AG04450 (cell line): Measurements from ENCODE around the gene COTL1. TPM values are rescaled to one million over a fixed set of nuclear protein-coding genes. Genes with fewer than 3 reads are reported as not detected.

ENCODE experiments used
- CTCF ChIA-PET: fragments of 300-600, 350-600 bp; formaldehyde crosslinking; extraction: SDS; loops from one replicate; lab custom pipeline; 2022; ENCODE audit warnings: antibody characterized with exemption, inconsistent platforms; lab: Charles Lee
- POLR2A ChIA-PET: fragments of 350-600 bp; formaldehyde crosslinking; extraction: SDS; loops from one replicate; lab custom pipeline; 2021; ENCODE audit warnings: antibody characterized with exemption, inconsistent platforms; lab: Yijun Ruan, JAX
- DNase-seq: peaks from one replicate; pipeline ENCODE4 v3.0.0-alpha.2; 2011; ENCODE audit warnings: low read depth, low spot score
- H3K27ac ChIP-seq: one replicate; pipeline ENCODE4 v1.5.1; 2012; ENCODE audit warnings: low read depth, low read length, control low read depth
- H3K27me3 ChIP-seq: one replicate; pipeline ENCODE4 v1.6.0; 2012; ENCODE audit warnings: low read length; ENCODE audit not compliant: control insufficient read depth, insufficient read depth
- H3K4me3 ChIP-seq: 2 replicates; pipeline ENCODE4 v1.5.1; 2011; ENCODE audit warnings: mild to moderate bottlenecking, low read depth, low read length, control low read depth
- H3K9me3 ChIP-seq: 2 replicates; pipeline ENCODE4 v1.5.1; 2012; ENCODE audit warnings: low read length; ENCODE audit not compliant: control insufficient read depth, insufficient read depth
- polyA plus RNA-seq: library from polyadenylated mRNA; depleted of rRNA; stranded (reverse); fragments of >200 nt; gene quantifications from 2 replicates; pipeline ENCODE4 v1.2.3, GENCODE V29; 2011
- TF ChIP-seq, protein P1 (sequence below): IDR thresholded peaks from 2 replicates; pipeline ENCODE4 v1.5.1; 2011; ENCODE audit warnings: low read depth, low read length, control low read depth, inconsistent platforms

Gene COTL1
- polyA plus RNA-seq, 1 experiment: 153 TPM

DNA sequence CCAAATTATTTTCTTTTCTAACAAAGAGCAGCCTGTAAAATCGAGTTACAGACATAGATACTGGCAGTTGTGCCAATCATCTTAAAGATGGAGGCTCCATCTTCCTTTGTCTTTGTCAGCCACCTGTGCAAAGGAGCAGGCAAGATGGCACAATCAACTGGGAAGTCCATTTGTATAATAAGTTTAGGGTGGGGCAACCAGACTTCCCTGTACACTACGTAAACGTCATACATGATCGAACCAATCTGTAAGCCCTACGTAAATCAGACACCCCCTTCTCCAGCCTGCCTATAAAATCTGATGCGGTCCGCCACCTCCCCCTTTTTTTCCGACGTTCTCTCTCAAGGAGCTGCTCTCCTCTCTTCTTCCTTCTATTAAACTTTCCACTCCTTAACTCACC, 82.0 kb downstream of the COTL1 start:
- Histone ChIP-seq H3K4me3 (no peak overlapping the region), H3K9me3 (peaks cover 3% of the 10 kb centered on the region), H3K27ac (no peak overlapping the region), H3K27me3 (no peaks in the 10 kb centered on the region)
- POLR2A ChIA-PET: no interaction called here
- TF ChIP-seq, protein P1, sequence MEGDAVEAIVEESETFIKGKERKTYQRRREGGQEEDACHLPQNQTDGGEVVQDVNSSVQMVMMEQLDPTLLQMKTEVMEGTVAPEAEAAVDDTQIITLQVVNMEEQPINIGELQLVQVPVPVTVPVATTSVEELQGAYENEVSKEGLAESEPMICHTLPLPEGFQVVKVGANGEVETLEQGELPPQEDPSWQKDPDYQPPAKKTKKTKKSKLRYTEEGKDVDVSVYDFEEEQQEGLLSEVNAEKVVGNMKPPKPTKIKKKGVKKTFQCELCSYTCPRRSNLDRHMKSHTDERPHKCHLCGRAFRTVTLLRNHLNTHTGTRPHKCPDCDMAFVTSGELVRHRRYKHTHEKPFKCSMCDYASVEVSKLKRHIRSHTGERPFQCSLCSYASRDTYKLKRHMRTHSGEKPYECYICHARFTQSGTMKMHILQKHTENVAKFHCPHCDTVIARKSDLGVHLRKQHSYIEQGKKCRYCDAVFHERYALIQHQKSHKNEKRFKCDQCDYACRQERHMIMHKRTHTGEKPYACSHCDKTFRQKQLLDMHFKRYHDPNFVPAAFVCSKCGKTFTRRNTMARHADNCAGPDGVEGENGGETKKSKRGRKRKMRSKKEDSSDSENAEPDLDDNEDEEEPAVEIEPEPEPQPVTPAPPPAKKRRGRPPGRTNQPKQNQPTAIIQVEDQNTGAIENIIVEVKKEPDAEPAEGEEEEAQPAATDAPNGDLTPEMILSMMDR: no peak
- CTCF ChIA-PET: no interaction called here
- DNase-seq: no peak

GRCh38 chr16:84535408-84535807, 82.5 kb downstream of the COTL1 start:
- POLR2A ChIA-PET: no interaction called here

DNA sequence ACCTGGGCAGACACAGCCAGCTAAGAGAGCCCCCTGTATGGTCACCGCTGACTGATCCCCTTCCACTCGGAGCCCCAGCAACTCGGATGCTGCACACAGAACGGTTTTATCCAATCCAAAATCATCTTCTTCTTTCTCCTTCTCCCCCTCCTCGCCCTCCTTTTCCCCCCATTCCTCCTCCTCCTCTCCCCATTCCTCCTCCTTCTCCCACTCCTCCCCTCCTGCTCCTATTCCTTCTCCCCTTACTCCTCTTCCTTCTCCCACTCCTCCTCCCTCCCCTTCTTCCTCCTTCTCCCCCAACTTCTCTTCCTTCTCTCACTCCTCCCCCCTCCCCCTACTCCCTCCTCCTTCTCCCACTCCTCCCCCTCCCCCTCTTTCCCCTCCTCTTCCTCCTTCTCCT, 83.1 kb downstream of the COTL1 start:
- CTCF ChIA-PET: no interaction called here
- Histone ChIP-seq H3K27ac (no peak overlapping the region), H3K9me3 (peaks cover 6% of the 10 kb centered on the region; the same call in 1 of the 2 replicates), H3K4me3 (no peak overlapping the region), H3K27me3 (no peaks in the 10 kb centered on the region)
- POLR2A ChIA-PET: no interaction called here
- no peak for DNase-seq
- TF ChIP-seq, protein P1: no peak

More at GRCh38 chr16:84535408-84535807, 82.5 kb downstream of the COTL1 start:
- no peak overlapping the region for H3K4me3 ChIP-seq
- peaks cover 5% of the 10 kb centered on the region for H3K9me3 ChIP-seq
- TF ChIP-seq, protein P1: no peak
- H3K27ac ChIP-seq: no peak overlapping the region
- CTCF ChIA-PET: no interaction called here
- DNase-seq: no peak
- H3K27me3 ChIP-seq: no peaks in the 10 kb centered on the region

DNA sequence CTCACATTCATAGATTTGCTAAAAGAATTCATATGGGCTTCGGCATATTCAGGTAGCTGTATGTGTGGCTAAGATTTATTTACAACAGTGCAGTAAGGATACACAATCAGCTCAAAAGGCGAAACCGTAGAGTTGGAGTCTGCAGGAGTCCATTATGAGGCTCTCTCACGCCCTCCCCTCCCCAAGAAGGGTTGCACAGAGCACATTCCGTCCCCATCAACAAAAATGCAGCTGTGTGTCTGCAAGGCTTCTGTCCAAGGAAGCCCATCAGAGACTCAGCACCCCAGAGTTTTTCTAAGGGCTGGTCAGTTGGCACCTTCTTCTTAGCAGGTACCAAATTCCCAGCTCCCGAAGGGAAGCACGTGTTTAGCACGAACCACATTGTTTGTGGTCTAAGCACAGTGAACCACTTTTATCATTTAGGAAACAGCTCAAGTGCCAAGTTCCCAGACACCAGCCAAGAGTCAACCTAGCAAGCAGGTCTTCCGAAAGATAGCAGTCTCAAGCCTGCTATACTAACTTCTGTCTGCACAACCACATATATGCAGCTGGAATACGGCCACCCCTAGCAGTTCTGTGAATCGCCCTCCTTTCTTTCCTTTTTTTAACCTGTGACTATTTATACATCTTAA, 84.9 kb downstream of the COTL1 start:
- CTCF ChIA-PET: interaction anchor here (0.5 to 2.2 kb wide), 7 partner anchors 22 to 193 kb away, joined by 3 to 12 read pairs (median 5); no protein-coding TSS in a partner anchor
- Histone ChIP-seq H3K9me3 (peaks cover 13% of the 10 kb centered on the region; the same call in 1 of the 2 replicates), H3K27ac (peak overlapping the region; percentile 98), H3K4me3 (no peak overlapping the region), H3K27me3 (no peaks in the 10 kb centered on the region)
- no peak for DNase-seq
- TF ChIP-seq, protein P1: no peak
- POLR2A ChIA-PET: interaction anchor here (0.6 to 2.0 kb wide), 6 partner anchors 15 to 160 kb away, joined by 3 to 11 read pairs (median 7); partner anchors contain the start of genes COTL1 and MEAK7

DNA sequence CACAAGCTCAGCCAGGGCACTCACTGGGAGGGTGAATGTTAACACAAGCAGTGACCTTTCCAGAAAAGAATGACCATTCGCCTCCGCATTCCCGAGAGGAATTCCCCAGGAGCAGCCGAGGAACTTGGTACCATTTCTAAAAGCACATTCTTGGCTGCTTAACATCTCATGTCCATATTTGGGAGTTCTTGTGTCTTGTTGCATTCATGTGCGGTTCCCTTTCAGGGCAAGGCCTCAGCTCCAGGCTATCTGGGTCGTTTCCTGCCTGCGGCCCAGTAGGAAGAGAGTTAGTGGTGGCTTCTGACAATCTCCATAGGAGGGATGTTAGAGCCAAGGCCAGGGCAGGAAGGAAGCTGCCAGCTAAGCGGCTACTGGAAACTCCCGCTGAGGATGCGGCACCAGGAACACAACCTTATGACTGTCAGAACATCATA, 85.6 kb downstream of the COTL1 start:
- ChIA-PET POLR2A (interaction anchor here (0.6 to 2.0 kb wide), 6 partner anchors 14 to 160 kb away, joined by 3 to 11 read pairs (median 7); partner anchors contain the start of genes COTL1 and MEAK7), CTCF (interaction anchor here (0.7 to 2.2 kb wide), 6 partner anchors 21 to 194 kb away, joined by 3 to 12 read pairs (median 6); no protein-coding TSS in a partner anchor)
- TF ChIP-seq, protein P1: no peak
- no peaks in the 10 kb centered on the region for H3K27me3 ChIP-seq
- no peak overlapping the region for H3K4me3 ChIP-seq
- peak; percentile 94 for DNase-seq
- peaks cover 13% of the 10 kb centered on the region; the same call in 1 of the 2 replicates for H3K9me3 ChIP-seq
- H3K27ac ChIP-seq: peak overlapping the region; percentile 98
